Type B pancreatic cell (in vitro differentiated cells): ENCODE data around the gene TOMM40L. TPM values are rescaled to one million over a fixed set of nuclear protein-coding genes. Genes with fewer than 3 reads are reported as not detected.

Experiments
- DNase-seq: peaks from one replicate; pipeline ENCODE4 v3.0.0; 2021; ENCODE audit warnings: mixed read lengths; ENCODE audit not compliant: unreplicated experiment; ENCODE audit errors: extremely low spot score
- H3K27ac Mint-ChIP-seq: 2 replicates; pipeline ENCODE4 v1.8.0; 2021; ENCODE audit warnings: mild to moderate bottlenecking, mixed read lengths
- H3K27me3 Mint-ChIP-seq: 2 replicates; pipeline ENCODE4 v1.8.0; 2021; ENCODE audit warnings: mixed read lengths
- H3K36me3 Mint-ChIP-seq: 2 replicates; pipeline ENCODE4 v1.8.0; 2021; ENCODE audit warnings: mixed read lengths
- H3K4me1 Mint-ChIP-seq: one replicate; pipeline ENCODE4 v1.8.0; 2021; ENCODE audit warnings: mixed read lengths; ENCODE audit not compliant: unreplicated experiment
- H3K4me3 Mint-ChIP-seq: 2 replicates; pipeline ENCODE4 v1.8.0; 2021; ENCODE audit warnings: mild to moderate bottlenecking, mixed read lengths
- H3K9me3 Mint-ChIP-seq: 2 replicates; pipeline ENCODE4 v1.8.0; 2021; ENCODE audit warnings: mixed read lengths
- total RNA-seq: library from RNA; stranded (reverse); gene quantifications from 2 replicates; pipeline ENCODE4 v1.2.1, GENCODE V29; 2021; ENCODE audit warnings: low replicate concordance
- TF ChIP-seq, protein P1 (sequence below): fragments of 200-600 bp; sonication (generic); conservative IDR thresholded peaks from 2 replicates; pipeline ENCODE4 v1.5.0; 2021; ENCODE audit warnings: antibody characterized with exemption, mild to moderate bottlenecking

Gene TOMM40L
- total RNA-seq, 1 donor from 2014 or later = 13.6 TPM

GRCh38 chr1:161189036-161189435, 36.8 kb upstream of the TOMM40L start:
- Mint-ChIP-seq H3K9me3 (no peaks in the 10 kb centered on the region), H3K27me3 (no peaks in the 10 kb centered on the region), H3K27ac (no peak overlapping the region), H3K4me1 (peaks cover 5% of the 10 kb centered on the region), H3K4me3 (no peak overlapping the region), H3K36me3 (no peaks in the 10 kb centered on the region)
- DNase-seq = no peak
- TF ChIP-seq, protein P1, sequence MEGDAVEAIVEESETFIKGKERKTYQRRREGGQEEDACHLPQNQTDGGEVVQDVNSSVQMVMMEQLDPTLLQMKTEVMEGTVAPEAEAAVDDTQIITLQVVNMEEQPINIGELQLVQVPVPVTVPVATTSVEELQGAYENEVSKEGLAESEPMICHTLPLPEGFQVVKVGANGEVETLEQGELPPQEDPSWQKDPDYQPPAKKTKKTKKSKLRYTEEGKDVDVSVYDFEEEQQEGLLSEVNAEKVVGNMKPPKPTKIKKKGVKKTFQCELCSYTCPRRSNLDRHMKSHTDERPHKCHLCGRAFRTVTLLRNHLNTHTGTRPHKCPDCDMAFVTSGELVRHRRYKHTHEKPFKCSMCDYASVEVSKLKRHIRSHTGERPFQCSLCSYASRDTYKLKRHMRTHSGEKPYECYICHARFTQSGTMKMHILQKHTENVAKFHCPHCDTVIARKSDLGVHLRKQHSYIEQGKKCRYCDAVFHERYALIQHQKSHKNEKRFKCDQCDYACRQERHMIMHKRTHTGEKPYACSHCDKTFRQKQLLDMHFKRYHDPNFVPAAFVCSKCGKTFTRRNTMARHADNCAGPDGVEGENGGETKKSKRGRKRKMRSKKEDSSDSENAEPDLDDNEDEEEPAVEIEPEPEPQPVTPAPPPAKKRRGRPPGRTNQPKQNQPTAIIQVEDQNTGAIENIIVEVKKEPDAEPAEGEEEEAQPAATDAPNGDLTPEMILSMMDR = no peak

DNA sequence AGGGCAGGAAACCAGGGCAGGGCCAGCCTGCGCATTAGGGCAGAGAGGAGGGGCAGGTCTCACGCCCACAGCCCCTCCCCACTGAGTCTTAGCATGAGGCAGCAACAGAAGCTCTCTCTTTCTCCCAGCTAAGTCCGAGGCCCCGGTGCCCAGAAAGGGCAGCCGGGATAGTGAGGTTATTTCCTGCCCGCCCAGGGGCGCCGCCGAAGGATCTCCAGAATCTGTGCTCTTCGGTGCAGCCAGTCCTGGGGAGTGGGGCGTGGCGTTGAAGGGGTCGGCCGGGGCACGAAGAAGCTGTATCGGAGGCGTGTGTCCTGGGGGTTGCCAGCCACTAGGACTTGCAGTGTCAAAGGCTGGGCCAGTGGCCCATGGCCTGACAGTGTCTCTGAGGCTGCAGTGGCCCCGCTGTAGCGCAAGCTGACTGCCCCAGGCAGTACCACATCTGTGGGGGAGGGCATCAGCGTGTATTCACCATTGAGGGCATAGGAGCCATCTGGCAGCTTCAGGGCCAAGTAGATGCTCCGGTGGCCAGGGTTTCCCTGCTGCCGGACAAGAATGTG, 34.8 kb upstream of the TOMM40L start:
- H3K27ac Mint-ChIP-seq = no peak overlapping the region
- no peak for DNase-seq
- H3K36me3 Mint-ChIP-seq = no peaks in the 10 kb centered on the region
- TF ChIP-seq, protein P1 = no peak
- no peaks in the 10 kb centered on the region for H3K27me3 Mint-ChIP-seq
- H3K4me3 Mint-ChIP-seq = no peak overlapping the region
- peaks cover 5% of the 10 kb centered on the region for H3K4me1 Mint-ChIP-seq
- no peaks in the 10 kb centered on the region for H3K9me3 Mint-ChIP-seq

DNA sequence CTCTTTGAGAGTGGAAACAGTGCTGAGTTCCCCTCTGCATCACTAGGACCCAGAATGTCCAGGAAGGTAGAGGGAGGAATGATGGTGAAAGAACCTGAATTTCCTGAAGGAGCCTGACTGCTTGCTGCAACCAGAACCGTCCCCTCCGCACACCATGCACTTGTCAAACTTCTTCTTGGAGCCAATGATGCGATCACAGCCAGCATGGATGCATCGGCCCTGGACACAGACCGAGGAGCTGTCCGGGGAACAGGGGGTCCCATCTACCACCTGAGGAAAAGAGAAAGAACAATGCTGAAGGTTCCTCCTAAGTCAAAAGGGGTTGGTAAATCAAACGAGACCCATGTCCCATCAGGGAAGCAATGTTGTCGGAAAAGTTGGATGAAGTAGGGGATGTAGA, 33.9 kb upstream of the TOMM40L start:
- Mint-ChIP-seq H3K27ac (no peak overlapping the region), H3K4me1 (peaks cover 6% of the 10 kb centered on the region), H3K4me3 (no peak overlapping the region), H3K9me3 (no peaks in the 10 kb centered on the region), H3K27me3 (no peaks in the 10 kb centered on the region), H3K36me3 (no peaks in the 10 kb centered on the region)
- no peak for DNase-seq
- TF ChIP-seq, protein P1 = no peak

DNA sequence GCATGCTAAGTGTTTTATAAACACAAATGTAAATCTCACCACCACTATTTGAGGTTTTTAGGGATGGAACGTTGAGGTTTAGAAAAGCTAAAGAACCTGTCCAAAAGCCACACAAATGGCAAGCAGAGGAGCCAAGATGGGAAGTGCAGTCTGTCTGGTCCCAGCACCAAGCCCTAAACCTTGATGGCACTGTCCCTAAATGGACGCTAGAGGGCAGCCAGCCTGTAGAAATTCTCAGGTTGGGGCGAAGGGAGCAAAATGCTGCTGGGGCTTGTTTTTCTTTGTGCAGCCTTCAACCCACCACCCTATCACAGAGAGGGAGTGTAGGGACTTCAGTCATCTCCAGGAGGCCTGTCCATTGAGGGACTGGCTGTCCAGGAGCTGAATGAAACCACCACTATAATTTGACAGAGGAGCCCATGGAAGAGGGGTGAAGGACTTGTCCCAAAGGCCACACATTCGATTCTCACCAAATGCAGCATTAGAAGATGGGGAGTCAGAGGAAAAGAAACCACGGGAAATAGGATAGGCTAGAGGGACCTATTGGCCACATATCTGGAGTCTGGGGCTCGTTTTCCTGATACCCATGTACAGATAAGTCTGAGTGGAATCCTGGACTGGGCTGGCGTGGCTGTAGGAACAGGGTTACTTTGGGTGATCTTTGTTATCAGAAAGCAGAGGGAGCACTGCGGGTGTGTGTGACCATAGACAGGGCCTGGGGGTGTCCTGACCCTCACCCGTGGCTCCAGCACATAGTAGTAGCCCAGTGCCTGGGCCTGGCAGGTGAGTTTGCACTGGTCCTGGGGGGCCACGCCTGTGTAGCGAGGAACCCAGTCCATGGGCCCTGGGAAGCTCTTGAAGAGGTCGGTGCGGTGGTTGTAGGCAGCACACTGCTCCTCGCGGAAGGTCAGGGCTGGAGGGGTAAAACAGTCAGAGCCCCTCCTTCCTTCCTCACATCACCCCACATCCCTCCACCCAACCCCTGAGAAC, 33.1 kb upstream of the TOMM40L start:
- no peak overlapping the region for H3K4me3 Mint-ChIP-seq
- peaks cover 6% of the 10 kb centered on the region for H3K27me3 Mint-ChIP-seq
- TF ChIP-seq, protein P1 = peak; percentile 95
- H3K9me3 Mint-ChIP-seq = no peaks in the 10 kb centered on the region
- H3K36me3 Mint-ChIP-seq = no peaks in the 10 kb centered on the region
- DNase-seq = no peak
- peak overlapping the region; percentile 37 for H3K27ac Mint-ChIP-seq
- H3K4me1 Mint-ChIP-seq = peaks cover 14% of the 10 kb centered on the region

GRCh38 chr1:161193561-161194235, 32.2 kb upstream of the TOMM40L start:
- peaks cover 15% of the 10 kb centered on the region for H3K4me1 Mint-ChIP-seq
- H3K9me3 Mint-ChIP-seq = no peaks in the 10 kb centered on the region
- no peak overlapping the region for H3K4me3 Mint-ChIP-seq
- TF ChIP-seq, protein P1 = no peak
- no peak for DNase-seq
- no peaks in the 10 kb centered on the region for H3K36me3 Mint-ChIP-seq
- no peak overlapping the region for H3K27ac Mint-ChIP-seq
- peaks cover 6% of the 10 kb centered on the region for H3K27me3 Mint-ChIP-seq
